DOHH2 (cell line): ENCODE results near the gene KCNIP4.

Source experiments
- EZH2phosphoT487 ChIP-seq: fragments of 200-600 bp; sonication (generic); IDR thresholded peaks from 2 replicates; pipeline ENCODE4 v1.6.1; 2017; ENCODE audit warnings: borderline replicate concordance, mild to moderate bottlenecking, antibody characterized with exemption, low read length, moderate library complexity, mixed read lengths
- TF ChIP-seq, protein P1 (sequence below): fragments of 200-600 bp; sonication (generic); IDR thresholded peaks from one replicate; pipeline ENCODE4 v1.5.1; 2014; ENCODE audit warnings: antibody characterized with exemption, mild to moderate bottlenecking, low read depth, low read length; ENCODE audit not compliant: poor library complexity, severe bottlenecking

DNA sequence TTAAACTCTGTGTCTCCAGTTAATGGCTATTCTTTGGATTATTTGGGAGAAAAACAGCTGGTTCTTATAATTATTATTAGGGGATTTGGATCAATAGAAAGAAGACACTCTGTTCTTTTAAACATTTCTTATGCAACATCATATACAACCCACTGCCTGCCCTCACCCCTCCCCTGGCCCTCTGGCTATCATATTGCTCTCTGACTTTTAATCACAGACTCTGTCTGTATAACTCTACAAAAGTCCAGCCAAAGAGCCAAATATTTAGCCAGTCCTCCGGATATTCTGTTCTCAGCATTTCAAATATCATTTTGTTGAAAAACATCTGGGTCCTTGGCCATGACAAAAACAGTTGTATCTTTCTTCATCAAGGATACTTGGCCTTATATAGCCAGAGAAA is 1267.3 kb downstream of the KCNIP4 start:
- TF ChIP-seq, protein P1, sequence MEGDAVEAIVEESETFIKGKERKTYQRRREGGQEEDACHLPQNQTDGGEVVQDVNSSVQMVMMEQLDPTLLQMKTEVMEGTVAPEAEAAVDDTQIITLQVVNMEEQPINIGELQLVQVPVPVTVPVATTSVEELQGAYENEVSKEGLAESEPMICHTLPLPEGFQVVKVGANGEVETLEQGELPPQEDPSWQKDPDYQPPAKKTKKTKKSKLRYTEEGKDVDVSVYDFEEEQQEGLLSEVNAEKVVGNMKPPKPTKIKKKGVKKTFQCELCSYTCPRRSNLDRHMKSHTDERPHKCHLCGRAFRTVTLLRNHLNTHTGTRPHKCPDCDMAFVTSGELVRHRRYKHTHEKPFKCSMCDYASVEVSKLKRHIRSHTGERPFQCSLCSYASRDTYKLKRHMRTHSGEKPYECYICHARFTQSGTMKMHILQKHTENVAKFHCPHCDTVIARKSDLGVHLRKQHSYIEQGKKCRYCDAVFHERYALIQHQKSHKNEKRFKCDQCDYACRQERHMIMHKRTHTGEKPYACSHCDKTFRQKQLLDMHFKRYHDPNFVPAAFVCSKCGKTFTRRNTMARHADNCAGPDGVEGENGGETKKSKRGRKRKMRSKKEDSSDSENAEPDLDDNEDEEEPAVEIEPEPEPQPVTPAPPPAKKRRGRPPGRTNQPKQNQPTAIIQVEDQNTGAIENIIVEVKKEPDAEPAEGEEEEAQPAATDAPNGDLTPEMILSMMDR: no peak
- no peak for TF ChIP-seq EZH2phosphoT487
